HepG2 (cell line): Measurements from ENCODE around the gene DENND4A. TPM values are rescaled to one million over a fixed set of nuclear protein-coding genes. Genes with fewer than 3 reads are reported as not detected.

Experiments
- ATAC-seq: fragments of 200-7000 bp; cut with Tn5 transposase; 3 replicates; pipeline ENCODE4 v1.9.1; 2020; ENCODE audit warnings: mild to moderate bottlenecking, moderate library complexity
- BruUV-seq: library from RNA; stranded (reverse); fragments of 400-500 nt; replicated peaks from 2 replicates; lab custom pipeline; 2021; lab: Mats Ljungman, UMichigan
- CTCF ChIA-PET: fragments of 300-600 bp; formaldehyde crosslinking; extraction: SDS; loops from one replicate; lab custom pipeline; 2021; ENCODE audit warnings: low total read pairs, inconsistent platforms, low intra/inter-chr PET ratio; lab: Yijun Ruan, JAX
- POLR2A ChIA-PET: fragments of 350-600 bp; sonication (Branson Sonifier 250); formaldehyde crosslinking; loops from one replicate; lab custom pipeline; 2020; ENCODE audit warnings: antibody characterized with exemption, inconsistent platforms; lab: Yijun Ruan, JAX
- DNase-seq: peaks from one replicate; pipeline ENCODE4 v3.0.0-alpha.2; 2015; ENCODE audit warnings: low spot score
- FAIRE-seq: peaks from 3 replicates; lab custom pipeline; 2011; peaks lifted over from hg19 to GRCh38; lab: Jason Lieb, UNC
- H2AFZ ChIP-seq: one replicate; pipeline ENCODE4 v1.6.1; 2011; ENCODE audit warnings: low read length, inconsistent platforms
- H3K27ac ChIP-seq: fragments of 300-600 bp; 3 replicates; pipeline ENCODE4 v1.8.0; 2011; ENCODE audit warnings: mixed run types, mild to moderate bottlenecking, mixed read lengths, low read length, inconsistent platforms; ENCODE audit not compliant: insufficient read depth; ENCODE audit errors: extremely low read length
- H3K27me3 ChIP-seq, 2 experiments: fragments of 200-600 bp in 1 of 2; 2 replicates in 1 of 2; 3 replicates in 1 of 2; pipeline versions ENCODE4 v1.6.0 to v1.8.0; 2011; ENCODE audit warnings: low read length in 2 of 2, mild to moderate bottlenecking in 2 of 2, moderate library complexity in 2 of 2, inconsistent platforms in 1 of 2; ENCODE audit not compliant: insufficient read depth in 2 of 2, control insufficient read depth in 1 of 2
- H3K36me3 ChIP-seq, 2 experiments: fragments of 200-600 bp in 1 of 2; replicated peaks in 1 of 2; 2 replicates in 1 of 2; 3 replicates in 1 of 2; pipeline versions ENCODE4 v1.5.1 to v1.8.0; 2011; ENCODE audit warnings: low read length in 2 of 2, inconsistent platforms in 1 of 2; ENCODE audit not compliant: insufficient read depth in 2 of 2, control insufficient read depth in 1 of 2
- H3K4me1 ChIP-seq: 2 replicates; pipeline ENCODE4 v1.5.1; 2012; ENCODE audit warnings: low read length, inconsistent platforms; ENCODE audit not compliant: insufficient read depth
- H3K4me2 ChIP-seq: 2 replicates; pipeline ENCODE4 v1.6.0; 2011; ENCODE audit warnings: low read depth, low read length, inconsistent platforms
- H3K4me3 ChIP-seq, 3 experiments: fragments of 200-600 bp in 1 of 3; sonication (generic), shearing (Covaris generic) in 1 of 3; replicated peaks in 1 of 3; 2 replicates each; pipeline ENCODE4 v1.5.1; 2011 to 2016; ENCODE audit warnings: low read length in 3 of 3, inconsistent platforms in 2 of 3, low read depth in 2 of 3, mild to moderate bottlenecking in 2 of 3, control low read depth in 1 of 3, mixed read lengths in 1 of 3; ENCODE audit not compliant: insufficient read depth in 1 of 3
- H3K79me2 ChIP-seq: one replicate; pipeline ENCODE4 v1.6.1; 2011; ENCODE audit warnings: low read length, inconsistent platforms; ENCODE audit not compliant: insufficient read depth
- H3K9ac ChIP-seq: 2 replicates; pipeline ENCODE4 v1.6.0; 2011; ENCODE audit warnings: mild to moderate bottlenecking, low read depth, low read length, inconsistent platforms; ENCODE audit not compliant: insufficient read depth
- H3K9me3 ChIP-seq: 2 replicates; pipeline ENCODE4 v1.5.1; 2012; ENCODE audit warnings: mild to moderate bottlenecking, low read length
- H4K20me1 ChIP-seq: 2 replicates; pipeline ENCODE4 v1.6.0; 2011; ENCODE audit warnings: inconsistent platforms, mild to moderate bottlenecking, low read length, moderate library complexity; ENCODE audit not compliant: insufficient read depth
- ATAD3A ChIP-seq: sonication (generic); formaldehyde crosslinking; IDR thresholded peaks from 2 replicates; pipeline ENCODE4 v1.4.0; 2020; ENCODE audit warnings: missing genetic modification reagents
- CEBPG ChIP-seq: IDR thresholded peaks from 2 replicates; pipeline ENCODE4 v1.6.1; 2016
- FOXO4 ChIP-seq: sonication (generic); formaldehyde crosslinking; conservative IDR thresholded peaks from 2 replicates; pipeline ENCODE4 v1.8.1; 2023; ENCODE audit warnings: missing genetic modification reagents
- PHF20 ChIP-seq: sonication (generic); formaldehyde crosslinking; IDR thresholded peaks from 2 replicates; pipeline ENCODE4 v1.5.0; 2020; ENCODE audit warnings: mild to moderate bottlenecking, missing genetic modification reagents
- PRDM10 ChIP-seq: sonication (generic); formaldehyde crosslinking; IDR thresholded peaks from 2 replicates; pipeline ENCODE4 v1.4.0; 2020; ENCODE audit warnings: low read depth, missing genetic modification reagents
- ZMYM4 ChIP-seq: sonication (generic); formaldehyde crosslinking; IDR thresholded peaks from 2 replicates; pipeline ENCODE4 v1.8.1; 2023; ENCODE audit warnings: mild to moderate bottlenecking, missing genetic modification reagents
- WGBS: methylation state at CpG from one replicate; pipeline ENCODE4 v1.1.6; 2017; ENCODE audit warnings: low lambda C conversion rate; 5-methylcytosine and 5-hydroxymethylcytosine counted together
- in situ Hi-C: cut with HindIII; loops from 2 replicates; pipeline ENCODE4 v1.10.0; 2017; ENCODE audit warnings: low pct_unique_long_range_greater_than_20kb; ENCODE audit not compliant: extremely low pct_ligation_motif_present
- intact Hi-C: fragments of 100-400 bp; cut with micrococcal nuclease; formaldehyde crosslinking; loops from one replicate; pipeline ENCODE4 v1.10.0; 2022; ENCODE audit not compliant: unreplicated experiment
- polyA plus RNA-seq, 8 experiments: library from polyadenylated mRNA; depleted of rRNA in 3 of 8; stranded (reverse) in 7 of 8; unstranded in 1 of 8; fragments of >200 nt; fragmentation: Illumina TruSeq in 4 of 8; extraction: Trizol in 4 of 8; gene quantifications; 2 replicates each; pipeline versions ENCODE4 v1.2.1 to v1.2.3, GENCODE V29; 2011 to 2016; ENCODE audit warnings: low read depth in 4 of 8, missing spikeins in 1 of 8, mixed read lengths in 1 of 8; ENCODE audit not compliant: insufficient read depth in 1 of 8
- total RNA-seq, 5 experiments: library from RNA; depleted of rRNA; stranded (reverse); fragments of >200 nt; fragmentation: Illumina TruSeq; extraction: Trizol; gene quantifications; 2 replicates each; pipeline ENCODE4 v1.2.3, GENCODE V29; 2016; ENCODE audit warnings: low read depth in 1 of 5

DENND4A gene
- total and polyA plus RNA-seq, 2 of the 13 experiments (the other 11 are each of a cell fraction or from before 2014, with no cell fraction given), result 13.2 to 18.6 TPM

GRCh38 chr15:65841121-65841930, 49.2 kb upstream of the DENND4A start:
- TF ChIP-seq ZMYM4 (CRISPR knock-in tag) (peak; percentile 24; the same call in 1 of the 2 replicates), CEBPG (CRISPR knock-in tag) (peak; percentile 55), ATAD3A (CRISPR knock-in tag) (no peak), FOXO4 (CRISPR knock-in tag) (0 out of 2 replicates have a peak, but pooled peaks have one; percentile 22), PHF20 (CRISPR knock-in tag) (no peak), PRDM10 (CRISPR knock-in tag) (peak; percentile 75; the same call in 1 of the 2 replicates)
- TF ChIP-seq, all 625 proteins: peak for 4
- BruUV-seq, result no TSS peak
- ATAC-seq (peak; percentile 56), DNase-seq (no peak), FAIRE-seq (no peak)
- POLR2A ChIA-PET, result interaction anchor here (1.3 to 2.9 kb wide), 3 partner anchors 9 to 28 kb away, joined by 3 to 20 read pairs (median 5); partner anchors contain the start of gene RAB11A
- 31% methylated on average over 11 of the region's 11 CpGs for WGBS
- Histone ChIP-seq H3K4me1 (peaks cover 56% of the 10 kb centered on the region), H3K79me2 (no peaks in the 10 kb centered on the region), H3K9me3 (no peaks in the 10 kb centered on the region), H3K27me3 (no peaks in the 10 kb centered on the region), H3K4me3 (peak overlapping the region; percentile 31 to 50 (median 37); a peak in 4 of 6 replicates), H3K9ac (peak overlapping the region; percentile 20; the same call in 1 of the 2 replicates), H2AFZ (peak overlapping the region; percentile 82), H4K20me1 (no peaks in the 10 kb centered on the region), H3K4me2 (peak overlapping the region; percentile 66), H3K27ac (no peak overlapping the region), H3K36me3 (no peaks in the 10 kb centered on the region)
- CTCF ChIA-PET, result no interaction called here
- in situ Hi-C loops, result no loop called here
- intact Hi-C loops, result no loop called here
